T47D (cell line): ENCODE measurements around the gene DPF3.

Source experiments
- DNase-seq, 2 experiments: peaks; one replicate each; pipeline versions ENCODE4 v3.0.0 to v3.0.0-alpha.2; 2011 to 2012; ENCODE audit warnings: low read depth in 1 of 2, low spot score in 1 of 2
- JUND ChIP-seq: IDR thresholded peaks from 2 replicates; pipeline ENCODE4 v1.6.1; 2012; ENCODE audit warnings: low read depth
- in situ Hi-C: cut with HindIII; loops from 2 replicates; pipeline ENCODE4 v1.10.0; 2016; ENCODE audit warnings: low sequenced_read_pairs, low pct_unique_long_range_greater_than_20kb

The DPF3 gene

DNA sequence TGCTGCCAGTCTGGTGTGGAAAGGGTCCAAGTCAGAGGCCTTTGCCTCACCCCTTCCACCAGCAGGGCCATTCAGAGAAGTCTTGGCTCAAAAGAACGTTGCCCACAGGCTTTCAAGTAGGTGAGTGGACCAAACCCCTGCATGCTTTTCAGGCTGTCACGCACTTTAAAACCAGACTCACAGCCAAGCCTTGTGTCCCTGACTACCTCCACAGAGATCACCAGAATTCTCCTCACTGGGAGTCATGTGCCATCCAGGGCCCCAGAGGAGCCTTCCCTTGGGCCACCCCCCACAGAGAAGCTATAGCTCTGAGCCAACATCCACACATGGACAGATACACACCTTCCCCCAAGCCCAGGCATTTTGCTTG, 283.1 kb downstream of the DPF3 start:
- in situ Hi-C loops: no loop called here
- no peak for DNase-seq
- TF ChIP-seq JUND: no peak

DNA sequence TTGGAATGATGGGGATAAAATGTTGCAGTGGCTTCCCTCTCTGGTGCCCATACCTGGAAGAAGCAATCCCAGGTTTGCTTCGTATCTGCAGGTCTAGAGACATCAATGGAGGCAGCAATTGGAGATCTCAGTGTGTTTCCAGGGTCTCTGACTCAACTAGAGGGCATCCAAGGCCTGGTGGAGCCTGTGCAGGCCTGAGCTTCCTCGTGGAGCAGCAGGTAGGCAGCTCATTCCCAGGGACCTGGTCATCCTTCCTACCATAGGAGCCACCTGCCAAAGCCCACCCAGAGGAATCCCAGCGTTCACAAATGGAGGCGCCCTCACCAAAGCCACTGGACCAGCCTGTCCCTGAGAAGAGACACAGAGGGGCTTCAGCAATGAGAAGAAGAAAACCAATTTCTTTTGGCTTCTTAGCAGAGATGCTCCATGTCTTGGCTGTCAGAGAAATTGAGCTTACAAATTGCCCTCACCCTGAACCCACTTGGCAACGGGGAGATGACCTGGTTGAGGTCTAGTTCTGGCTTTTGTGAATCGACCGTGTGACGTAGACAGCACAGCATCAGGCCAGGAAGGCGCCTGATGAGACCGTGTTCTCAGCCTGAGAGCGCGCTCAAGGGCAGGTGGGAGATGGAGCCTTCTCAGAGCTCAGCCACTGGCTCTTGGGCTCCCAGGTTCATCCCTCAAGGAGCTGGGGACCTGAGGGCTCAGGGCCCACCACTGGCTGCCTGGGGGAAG, 283.6 kb downstream of the DPF3 start:
- in situ Hi-C loops: no loop called here
- DNase-seq: no peak
- no peak for TF ChIP-seq JUND

DNA sequence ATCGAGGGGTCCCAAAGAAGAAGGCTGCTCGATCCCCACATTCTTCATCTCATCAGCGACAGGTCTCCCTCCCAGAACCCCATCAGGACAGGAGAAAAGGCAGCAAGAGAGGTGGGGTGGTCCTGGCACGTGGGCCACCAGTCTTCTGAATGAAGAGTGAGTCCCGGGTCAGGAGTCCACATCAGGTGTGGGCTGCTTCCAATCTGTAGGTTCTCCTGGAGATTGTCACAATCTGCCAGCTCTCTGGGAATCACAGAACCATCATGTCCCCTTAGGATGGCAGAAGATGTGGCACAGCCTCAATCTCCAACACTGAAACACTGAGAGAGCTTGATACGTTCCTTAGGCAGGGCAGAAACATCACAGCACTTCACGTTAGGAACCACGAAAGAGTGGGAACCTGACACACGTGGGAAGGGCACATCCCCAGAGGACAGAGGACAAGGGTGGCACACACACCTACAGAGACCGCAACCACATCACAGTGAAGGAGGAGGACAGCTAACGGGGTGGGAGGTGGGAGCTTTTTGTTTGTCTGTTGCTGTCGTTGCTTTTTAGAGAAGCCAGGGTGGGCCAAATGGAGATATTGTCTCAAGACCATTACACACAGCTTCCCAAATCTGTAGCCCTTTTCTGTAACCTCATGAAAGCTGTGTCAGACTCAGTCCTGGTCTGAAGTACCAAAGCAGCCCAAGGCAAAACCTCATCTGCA, 284.5 kb downstream of the DPF3 start:
- in situ Hi-C loops: no loop called here
- TF ChIP-seq JUND: no peak

DNA sequence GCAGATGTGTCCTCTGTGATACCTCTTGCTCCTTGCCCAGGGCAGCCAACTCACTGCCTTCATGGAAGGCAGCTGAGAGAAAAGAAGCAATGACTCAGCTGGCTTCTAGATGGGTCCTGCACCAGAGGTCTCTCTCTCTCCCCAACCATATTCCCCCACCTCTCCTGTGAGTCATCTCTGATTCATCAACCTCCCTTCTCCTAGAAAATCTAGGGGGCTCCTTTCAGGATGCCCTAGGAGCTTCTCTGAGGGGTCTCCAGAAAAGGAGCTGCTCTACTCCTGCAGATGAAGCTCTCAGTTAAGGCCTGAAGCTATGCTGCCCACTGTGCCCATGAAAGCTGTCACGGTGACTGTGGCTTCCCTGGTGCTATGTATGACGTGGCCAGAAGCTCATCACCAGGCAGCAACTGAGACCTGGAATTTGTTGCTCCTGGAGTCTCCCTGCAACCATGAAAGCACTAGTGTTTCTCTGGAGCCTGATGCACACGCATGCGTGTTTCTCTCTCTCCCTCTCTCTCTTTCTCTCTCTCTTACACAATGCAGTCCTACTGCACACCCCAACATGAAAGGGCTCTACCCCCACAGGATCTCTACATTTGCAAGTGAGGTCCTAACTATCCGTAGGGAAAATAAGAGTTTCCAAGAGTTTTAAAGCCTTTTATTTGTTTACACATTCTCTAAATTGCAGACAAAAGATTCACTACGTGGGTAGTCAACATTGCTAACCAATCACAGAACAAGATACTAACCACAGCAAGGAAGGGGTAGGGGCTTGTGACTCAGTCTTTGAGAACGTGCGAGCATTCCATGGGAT, 285.3 kb downstream of the DPF3 start:
- DNase-seq: no peak
- TF ChIP-seq JUND: no peak
- in situ Hi-C loops: no loop called here

More for the DNA sequence above, 284.5 kb downstream of the DPF3 start:
- no peak for DNase-seq

DNA sequence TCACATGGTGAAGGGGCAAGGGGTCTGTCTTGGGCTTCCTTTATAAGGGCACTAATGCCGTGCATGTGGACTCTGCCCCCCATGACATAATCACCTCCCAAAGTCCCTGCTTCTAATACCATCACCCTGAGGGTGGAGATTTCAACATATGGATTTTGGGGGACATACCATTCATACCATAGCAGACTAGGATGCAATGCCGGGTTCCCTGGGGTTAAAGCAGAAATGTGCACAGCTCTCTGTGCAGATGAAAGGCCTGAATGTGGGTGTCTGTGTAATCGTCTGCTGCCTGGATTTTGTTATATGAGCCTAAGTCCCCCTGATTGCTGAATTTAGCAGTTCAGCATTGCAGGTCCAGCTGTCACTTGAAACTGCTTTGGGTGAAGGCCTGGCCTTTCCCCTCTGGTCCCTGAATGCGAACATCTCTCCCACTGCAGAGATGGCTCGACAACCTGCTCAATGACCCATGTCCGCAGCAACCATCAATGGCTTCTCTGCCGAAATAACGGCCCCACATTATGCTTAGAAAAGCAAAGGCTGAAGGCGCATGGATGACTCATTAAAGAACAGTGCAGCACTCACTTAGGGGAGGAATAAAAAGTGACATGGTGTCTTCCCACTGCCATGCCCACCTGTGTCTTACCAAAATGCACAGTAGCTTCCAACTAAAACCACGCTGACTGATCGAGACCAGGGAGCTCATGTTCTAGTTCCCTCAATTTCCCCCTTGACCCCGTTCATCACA, 286.3 kb downstream of the DPF3 start:
- in situ Hi-C loops: no loop called here
- DNase-seq: no peak
- TF ChIP-seq JUND: no peak

DNA sequence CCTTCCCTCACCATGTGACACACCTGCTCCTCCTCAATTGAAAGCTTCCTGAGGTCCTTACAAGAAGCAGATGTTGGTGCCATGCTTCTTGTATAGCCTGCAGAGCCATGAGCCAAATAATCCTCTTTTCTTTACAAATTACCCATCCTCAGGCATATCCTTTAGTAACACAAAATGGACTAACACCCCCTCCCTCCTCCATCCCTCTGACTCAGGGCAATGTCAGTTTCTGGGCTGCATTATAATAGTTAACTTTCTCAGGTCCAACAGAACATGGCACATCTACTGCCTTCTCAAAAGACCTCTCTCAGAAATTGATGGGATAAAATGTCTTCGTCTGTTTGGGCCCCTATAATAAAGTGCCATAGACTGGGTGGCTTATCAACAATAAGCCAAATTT, 287.0 kb downstream of the DPF3 start:
- in situ Hi-C loops: no loop called here
- no peak for DNase-seq
- TF ChIP-seq JUND: no peak

DNA sequence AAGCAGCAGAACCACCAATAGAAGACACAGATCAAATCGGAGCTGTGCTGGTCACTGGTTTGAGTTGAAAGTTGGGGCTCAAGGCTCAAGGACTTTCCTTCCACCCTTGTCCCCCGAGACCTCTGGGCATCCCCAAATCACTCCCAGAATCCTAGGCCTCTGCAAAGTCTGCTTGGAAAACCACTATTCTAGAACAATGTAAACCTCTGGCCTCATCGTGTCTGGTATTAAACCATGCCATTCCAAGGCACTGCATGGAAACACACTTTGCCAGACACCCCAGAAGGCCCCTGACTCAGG, 288.0 kb downstream of the DPF3 start:
- no peak for TF ChIP-seq JUND
- in situ Hi-C loops: no loop called here
- DNase-seq: no peak

DNA sequence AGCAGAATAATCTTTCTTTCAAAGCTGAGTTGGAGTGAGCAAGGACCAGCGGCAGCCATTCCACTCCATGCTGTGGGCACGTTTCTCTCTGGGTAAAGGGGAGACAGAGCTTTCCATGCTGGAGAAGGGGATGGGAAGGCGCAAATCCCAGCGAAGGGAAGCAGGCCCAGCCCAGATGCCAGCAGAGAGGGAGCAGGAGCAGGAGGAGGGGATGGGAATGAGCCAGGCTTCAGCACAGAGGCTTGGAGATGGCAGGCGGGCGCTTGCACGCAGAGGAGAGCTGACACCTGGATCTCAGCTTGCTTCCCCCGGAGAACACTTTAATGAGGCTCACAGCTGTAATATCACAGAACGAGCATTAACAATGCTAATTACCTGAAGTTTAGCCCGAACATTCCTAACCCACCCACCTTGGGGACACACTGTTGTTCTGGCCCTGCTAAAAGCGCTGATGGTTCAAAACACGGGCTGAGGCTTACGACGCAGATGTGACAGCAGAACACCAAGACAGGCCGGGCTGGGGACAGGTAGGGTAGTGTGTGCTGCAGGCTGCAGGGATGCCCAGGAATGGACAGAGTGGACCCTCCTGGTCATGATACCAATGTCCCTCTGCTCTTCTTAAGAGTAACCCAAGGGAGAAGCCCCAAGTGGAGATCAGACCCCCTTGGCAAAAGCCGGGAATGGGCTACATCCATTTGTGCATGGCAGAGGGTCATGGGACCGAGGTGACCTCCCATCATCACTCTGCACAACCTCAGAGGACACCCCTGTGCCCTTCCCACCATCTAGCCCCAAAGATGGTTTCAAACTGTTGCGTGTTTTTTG, 288.6 kb downstream of the DPF3 start:
- no peak for DNase-seq

DNA sequence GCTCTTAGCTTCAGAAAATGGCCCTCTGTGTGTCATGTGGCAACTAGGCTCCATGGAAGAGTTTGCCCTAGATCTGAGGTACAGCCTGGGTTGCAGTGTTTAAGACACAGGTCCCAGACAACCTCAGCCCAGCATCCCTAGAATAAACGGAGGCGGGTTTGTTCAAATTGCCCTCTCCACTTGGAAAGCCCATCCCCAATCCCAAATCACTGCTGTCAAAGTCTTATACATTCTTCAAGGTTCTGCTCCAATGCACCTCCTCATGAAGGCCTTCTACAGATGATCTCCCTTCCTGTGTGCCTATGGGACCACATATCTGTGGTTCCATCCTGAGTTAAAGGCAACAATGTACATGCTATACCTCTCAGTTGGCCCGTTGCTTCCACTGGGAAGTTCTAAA, 289.8 kb downstream of the DPF3 start:
- in situ Hi-C loops: no loop called here
- no peak for DNase-seq
- no peak for TF ChIP-seq JUND

More for the DNA sequence above, 288.6 kb downstream of the DPF3 start:
- TF ChIP-seq JUND: no peak
- in situ Hi-C loops: no loop called here

DNA sequence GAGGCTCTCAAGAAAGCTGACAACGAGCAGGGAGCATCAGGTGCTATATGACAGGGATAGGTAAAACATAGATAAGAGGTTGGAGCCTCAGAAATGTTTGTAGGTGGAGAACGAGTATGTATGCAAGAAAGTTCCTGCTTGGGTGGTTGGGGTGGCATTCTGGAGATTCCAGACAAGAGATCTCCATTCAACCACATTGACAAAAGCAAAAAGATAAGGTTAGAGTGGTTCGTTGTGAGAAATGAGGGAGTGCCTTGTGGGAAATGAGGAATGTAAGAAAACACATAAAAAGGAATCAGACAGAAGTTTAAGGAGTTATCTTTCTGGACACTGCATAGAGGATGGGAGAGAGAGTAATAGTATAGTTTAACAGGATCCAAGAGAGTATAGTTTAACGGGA, 290.3 kb downstream of the DPF3 start:
- no peak for TF ChIP-seq JUND
- in situ Hi-C loops: no loop called here
- no peak for DNase-seq

DNA sequence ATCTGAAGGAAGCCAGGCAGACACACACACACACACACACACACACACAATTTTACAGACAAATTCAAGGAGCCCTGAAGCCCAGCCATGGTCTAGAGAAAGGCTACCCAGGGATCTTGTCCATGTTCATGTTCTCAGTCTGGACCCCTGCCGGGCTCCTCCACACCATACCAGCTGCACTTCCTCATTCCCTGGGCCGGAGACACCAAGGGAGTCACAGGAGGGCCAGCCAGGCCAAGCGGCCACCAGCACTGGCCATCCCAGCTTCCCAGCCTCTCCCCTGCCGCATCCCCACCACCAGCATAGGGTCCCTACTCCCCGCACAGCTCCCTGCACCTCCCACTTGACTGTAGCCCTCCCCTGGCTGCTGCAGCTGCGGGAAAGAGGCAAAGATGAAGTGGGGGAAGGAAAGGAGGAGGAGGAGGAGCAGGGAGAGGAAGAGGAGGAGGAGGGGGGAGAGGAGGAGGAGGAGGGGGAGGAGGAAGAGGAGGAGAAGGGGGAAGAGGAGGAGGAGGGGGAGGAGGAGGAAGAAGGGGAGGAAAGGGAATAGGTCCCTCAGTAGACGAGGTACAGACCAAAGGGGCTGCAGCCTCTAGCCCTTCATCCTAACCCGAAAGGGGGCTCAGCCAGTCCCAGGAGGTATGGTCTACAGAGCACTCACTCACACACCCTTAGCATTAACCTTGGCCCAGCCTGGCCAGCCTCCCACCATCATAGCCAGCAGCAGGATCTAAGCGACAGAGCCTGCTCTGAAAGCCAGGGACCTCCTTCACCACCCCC, 293.2 kb downstream of the DPF3 start:
- DNase-seq: no peak
- in situ Hi-C loops: no loop called here
- TF ChIP-seq JUND: no peak
